Middle frontal gyrus (tissue), 1 donor: ENCODE measurements around the gene CCND1.

Source experiments
- DNase-seq: peaks from one replicate; pipeline ENCODE4 v3.0.0-alpha.2; 2015; ENCODE audit warnings: low spot score; ENCODE audit errors: extremely low spot score

The CCND1 gene

GRCh38 chr11:69652999-69653398 is 12.0 kb downstream of the CCND1 start:
- no peak for DNase-seq

- DNase-seq: no peak
These were observed 12.5 kb downstream of the CCND1 start for GRCh38 chr11:69653406-69653960.

GRCh38 chr11:69654001-69654659 is 13.2 kb downstream of the CCND1 start:
- no peak for DNase-seq

- DNase-seq: no peak
These were observed 13.9 kb downstream of the CCND1 start for GRCh38 chr11:69654660-69655478.

- no peak for DNase-seq
These were observed 14.8 kb downstream of the CCND1 start for GRCh38 chr11:69655479-69656428.

- no peak for DNase-seq
These were observed 15.8 kb downstream of the CCND1 start for GRCh38 chr11:69656536-69657455.

GRCh38 chr11:69657456-69657910 is 16.5 kb downstream of the CCND1 start:
- DNase-seq: no peak

GRCh38 chr11:69657911-69658625 is 17.1 kb downstream of the CCND1 start:
- no peak for DNase-seq

- DNase-seq: no peak
These were observed 17.9 kb downstream of the CCND1 start for GRCh38 chr11:69658626-69659450.

GRCh38 chr11:69659591-69659990 is 18.6 kb downstream of the CCND1 start:
- no peak for DNase-seq

GRCh38 chr11:69660001-69660500 is 19.1 kb downstream of the CCND1 start:
- DNase-seq: no peak

GRCh38 chr11:69661413-69661715 is 20.4 kb downstream of the CCND1 start:
- DNase-seq: no peak

GRCh38 chr11:69662021-69662698 is 21.2 kb downstream of the CCND1 start:
- DNase-seq: no peak

- DNase-seq: no peak
These were observed 21.9 kb downstream of the CCND1 start for GRCh38 chr11:69662806-69663205.

GRCh38 chr11:69663326-69663725 is 22.4 kb downstream of the CCND1 start:
- DNase-seq: no peak

- DNase-seq: no peak
These were observed 23.3 kb downstream of the CCND1 start for GRCh38 chr11:69664103-69664775.

GRCh38 chr11:69664901-69665300 is 23.9 kb downstream of the CCND1 start:
- DNase-seq: no peak

GRCh38 chr11:69665669-69666068 is 24.7 kb downstream of the CCND1 start:
- DNase-seq: no peak
